HCT116 (cell line): ENCODE data around the gene KLF16.
"Not testable (repeated sequence)": the region's sequence is repeated elsewhere in the genome, so short reads cannot be mapped to it uniquely, and the experiment has no call there.

Source experiments
- CTCF ChIP-seq, 3 experiments: fragments of 200-600 bp in 1 of 3; sonication (generic) in 1 of 3; IDR thresholded peaks in 2 of 3; conservative IDR thresholded peaks in 1 of 3; 2 replicates each; pipeline ENCODE4 v1.5.1; 2012 to 2017; ENCODE audit warnings: low read depth in 2 of 3, low read length in 2 of 3, antibody characterized with exemption in 1 of 3, borderline replicate concordance in 1 of 3, control low read depth in 1 of 3, mild to moderate bottlenecking in 1 of 3, mixed read lengths in 1 of 3, mixed run types in 1 of 3, moderate library complexity in 1 of 3; ENCODE audit not compliant: insufficient read depth in 1 of 3
- EGR1 ChIP-seq: IDR thresholded peaks from 2 replicates; pipeline ENCODE4 v1.6.1; 2012; ENCODE audit warnings: low read depth
- EZH2 ChIP-seq: fragments of 200-600 bp; sonication (generic); IDR thresholded peaks from 2 replicates; pipeline ENCODE4 v1.6.1; 2017; ENCODE audit warnings: antibody characterized with exemption, mixed run types
- EZH2phosphoT487 ChIP-seq: fragments of 200-600 bp; IDR thresholded peaks from 2 replicates; pipeline ENCODE4 v1.6.1; 2018; ENCODE audit warnings: antibody characterized with exemption, borderline replicate concordance
- POLR2A ChIP-seq: IDR thresholded peaks from 2 replicates; pipeline ENCODE4 v1.7.0; 2011; ENCODE audit warnings: borderline replicate concordance; ENCODE audit not compliant: insufficient read depth, insufficient read length; ENCODE audit errors: extremely low read depth
- RAD21 ChIP-seq: IDR thresholded peaks from 2 replicates; pipeline ENCODE4 v1.6.1; 2012; ENCODE audit warnings: low read depth, mild to moderate bottlenecking
- SIN3A ChIP-seq: IDR thresholded peaks from 2 replicates; pipeline ENCODE4 v1.6.1; 2012; ENCODE audit warnings: low read depth
- YY1 ChIP-seq: IDR thresholded peaks from 2 replicates; pipeline ENCODE4 v1.6.1; 2011; ENCODE audit warnings: low read length, low read depth, moderate library complexity, mild to moderate bottlenecking; ENCODE audit not compliant: insufficient replicate concordance; ENCODE audit errors: extremely low read depth

GRCh38 chr19:1878583-1878982 lies 15.2 kb upstream of the KLF16 start:
- not testable (repeated sequence) for TF ChIP-seq CTCF (IDR thresholded peaks at IDR 0.05 in 2 of 3, conservative IDR thresholded peaks at IDR 0.05 in 1 of 3; ENCODE audit: borderline replicate concordance in 1 of 3, insufficient read depth in 1 of 3, low read depth in 2 of 3, low read length in 2 of 3); EGR1; EZH2; SIN3A; YY1; EZH2phosphoT487; RAD21; POLR2A
